Activated CD4-positive, alpha-beta memory T cell treated with anti-CD3 and anti-CD28 coated beads, Interleukin-2, amount 10 ng/mL, durations not matched to agents 7 days and 5 days (primary cell): ENCODE data around the gene AMT. TPM values are rescaled to one million over a fixed set of nuclear protein-coding genes. Genes with fewer than 3 reads are reported as not detected.

Source experiments
- CTCF ChIA-PET: fragments of 350-600 bp; sonication (Branson Sonifier 250); formaldehyde crosslinking; loops from one replicate; lab custom pipeline; 2021; ENCODE audit warnings: antibody characterized with exemption, inconsistent platforms; lab: Charles Lee
- POLR2A ChIA-PET: fragments of 350-600 bp; sonication (Branson Sonifier 250); formaldehyde crosslinking; loops from one replicate; lab custom pipeline; 2021; ENCODE audit warnings: antibody characterized with exemption; lab: Charles Lee
- DNase-seq: peaks from one replicate; pipeline ENCODE4 v3.0.0-alpha.2; 2020
- H3K27ac Mint-ChIP-seq: one replicate; pipeline ENCODE4 v1.8.0; 2021; ENCODE audit warnings: mild to moderate bottlenecking, mixed read lengths
- H3K27me3 Mint-ChIP-seq: one replicate; pipeline ENCODE4 v1.8.0; 2021; ENCODE audit warnings: mixed read lengths
- H3K36me3 Mint-ChIP-seq: one replicate; pipeline ENCODE4 v1.8.0; 2021; ENCODE audit warnings: low read depth, mixed read lengths
- H3K4me1 Mint-ChIP-seq: one replicate; pipeline ENCODE4 v1.8.0; 2021; ENCODE audit warnings: mixed read lengths
- H3K4me3 Mint-ChIP-seq: one replicate; pipeline ENCODE4 v1.8.0; 2021; ENCODE audit warnings: mild to moderate bottlenecking, mixed read lengths
- H3K9me3 Mint-ChIP-seq: one replicate; pipeline ENCODE4 v1.8.0; 2021; ENCODE audit warnings: mixed read lengths
- total RNA-seq, 2 experiments: library from RNA; stranded (reverse); gene quantifications; one replicate each; pipeline ENCODE4 v1.2.3, GENCODE V29; 2021

Gene AMT
- total RNA-seq, 2 experiments from 2014 or later = 3.5 to 5.2 TPM

DNA sequence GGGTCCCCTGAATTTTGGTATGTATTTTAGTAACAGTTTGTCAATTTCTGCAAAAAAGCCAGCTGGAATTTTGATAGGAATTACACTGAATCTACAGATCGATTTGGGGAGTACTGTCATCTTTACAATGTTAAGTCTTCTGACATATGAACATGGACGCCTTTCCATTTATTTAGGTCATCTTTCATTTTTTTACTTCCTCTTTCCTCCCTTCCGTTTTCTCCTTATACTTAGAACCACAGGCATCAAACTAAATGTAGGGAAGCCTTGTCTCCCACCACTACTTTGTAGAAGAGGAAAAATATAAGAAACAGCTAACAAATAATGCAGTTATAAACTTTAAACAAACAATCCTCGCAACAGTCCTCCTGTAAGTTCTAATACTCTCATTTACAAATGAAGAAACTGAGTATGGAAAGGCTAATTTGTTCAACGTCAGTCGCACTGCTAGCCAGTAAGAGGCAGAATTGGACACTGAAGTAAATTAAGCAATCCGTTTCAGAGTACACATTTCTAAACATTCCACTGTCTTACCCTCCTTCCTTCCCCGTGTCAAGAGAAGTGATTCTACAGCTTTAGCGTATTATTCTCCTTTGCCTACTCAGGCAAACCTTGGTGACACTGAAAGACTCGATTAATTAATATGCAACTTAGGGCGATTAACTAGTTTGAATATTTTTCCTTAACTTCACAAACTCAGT is 36.1 kb downstream of the AMT start:
- Mint-ChIP-seq H3K4me1 (peaks cover 29% of the 10 kb centered on the region), H3K27me3 (no peaks in the 10 kb centered on the region), H3K36me3 (peaks cover 29% of the 10 kb centered on the region), H3K9me3 (no peaks in the 10 kb centered on the region), H3K27ac (no peak overlapping the region), H3K4me3 (no peak overlapping the region)
- POLR2A ChIA-PET = no interaction called here
- DNase-seq = no peak
- CTCF ChIA-PET = interaction anchor here (1.2 kb wide), 1 partner anchor 64 kb away, joined by 4 read pairs; no protein-coding TSS in a partner anchor

DNA sequence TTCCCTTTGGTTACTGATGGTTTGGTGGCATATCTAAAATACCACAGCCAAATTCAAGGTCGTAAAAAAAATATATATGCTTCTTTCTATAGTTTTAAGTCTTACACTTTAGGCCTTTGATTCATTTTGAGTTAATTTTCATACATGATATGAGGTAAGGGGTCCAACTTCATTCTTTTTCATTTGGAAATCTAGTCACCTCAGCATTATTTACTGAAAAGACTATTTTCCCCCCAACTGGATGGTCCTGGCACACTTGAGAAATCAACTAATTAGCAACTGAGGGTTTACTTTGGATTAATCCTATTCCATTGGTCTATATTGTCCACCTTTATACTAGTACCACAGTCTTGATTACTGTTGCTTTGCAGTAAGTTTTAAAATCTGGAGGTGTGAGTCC is 36.7 kb downstream of the AMT start:
- peaks cover 29% of the 10 kb centered on the region for H3K36me3 Mint-ChIP-seq
- H3K9me3 Mint-ChIP-seq = no peaks in the 10 kb centered on the region
- no peak overlapping the region for H3K4me3 Mint-ChIP-seq
- DNase-seq = no peak
- ChIA-PET POLR2A (interaction anchor here (2.0 kb wide), 1 partner anchor 26 kb away, joined by 5 read pairs; the partner anchor contains the start of genes RHOA and TCTA), CTCF (interaction anchor here (1.2 kb wide), 1 partner anchor 65 kb away, joined by 4 read pairs; no protein-coding TSS in a partner anchor)
- H3K4me1 Mint-ChIP-seq = peaks cover 29% of the 10 kb centered on the region
- no peaks in the 10 kb centered on the region for H3K27me3 Mint-ChIP-seq
- no peak overlapping the region for H3K27ac Mint-ChIP-seq

DNA sequence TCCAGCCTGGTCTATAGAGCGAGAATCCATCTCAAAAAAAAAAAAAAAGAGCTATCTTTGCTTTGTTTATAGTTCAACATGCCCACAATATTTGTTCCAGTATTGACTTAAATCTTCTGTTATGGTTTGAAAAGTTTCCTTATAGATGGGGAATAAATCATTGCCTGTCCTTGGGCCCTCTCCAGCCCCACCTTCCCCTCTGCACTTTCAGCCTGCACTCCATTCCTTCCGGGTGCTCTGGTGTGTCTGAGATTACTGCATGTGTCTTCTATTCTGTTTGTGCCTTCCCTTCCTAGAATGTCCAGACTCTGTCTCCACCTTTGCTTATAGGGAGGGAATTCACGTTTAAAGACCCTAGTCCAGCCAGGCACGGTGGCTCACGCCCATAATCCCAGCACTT is 38.9 kb downstream of the AMT start:
- peaks cover 6% of the 10 kb centered on the region for H3K9me3 Mint-ChIP-seq
- CTCF ChIA-PET = interaction anchor here (2.1 kb wide), 1 partner anchor 43 kb away, joined by 4 read pairs; the partner anchor contains the start of gene USP4
- no peak for DNase-seq
- H3K27ac Mint-ChIP-seq = peak overlapping the region; percentile 42
- H3K27me3 Mint-ChIP-seq = no peaks in the 10 kb centered on the region
- POLR2A ChIA-PET = no interaction called here
- H3K4me3 Mint-ChIP-seq = no peak overlapping the region
- peaks cover 36% of the 10 kb centered on the region for H3K4me1 Mint-ChIP-seq
- peaks cover 38% of the 10 kb centered on the region for H3K36me3 Mint-ChIP-seq

DNA sequence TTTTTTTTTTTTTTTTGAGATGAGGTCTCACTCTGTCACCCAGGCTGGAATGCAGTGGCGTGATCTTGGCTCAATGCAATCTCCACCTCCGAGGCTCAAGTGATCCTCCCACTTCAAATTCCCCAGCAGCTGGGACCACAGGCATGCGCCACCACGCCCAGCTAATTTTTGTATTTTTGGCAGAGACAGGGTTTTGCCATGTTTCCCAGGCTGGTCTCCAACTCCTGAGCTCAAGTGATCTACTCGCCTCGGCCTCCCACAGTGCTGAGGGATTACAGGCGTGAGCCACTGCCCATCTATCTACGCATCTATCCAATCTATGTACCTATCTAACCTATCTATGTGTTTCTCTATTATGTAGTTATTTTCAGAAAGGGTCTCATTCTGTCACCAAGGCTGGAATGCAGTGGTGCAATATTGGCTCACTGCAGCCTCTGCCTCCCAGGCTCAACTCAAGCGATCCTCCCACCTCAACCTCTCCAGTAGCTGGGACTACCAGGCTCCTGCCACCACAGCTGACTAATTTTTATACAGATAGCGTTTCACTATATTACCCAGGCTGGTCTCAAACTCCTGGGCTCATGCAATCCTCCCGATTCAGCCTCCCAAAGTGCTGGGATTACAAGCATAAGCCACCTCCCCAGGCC is 43.9 kb downstream of the AMT start:
- peaks cover 9% of the 10 kb centered on the region for H3K9me3 Mint-ChIP-seq
- DNase-seq = no peak
- POLR2A ChIA-PET = interaction anchor here (1.1 to 1.7 kb wide), 3 partner anchors 11 to 38 kb away, joined by 3 read pairs; partner anchors contain the start of gene RHOA
- H3K4me1 Mint-ChIP-seq = peaks cover 31% of the 10 kb centered on the region
- no peak overlapping the region for H3K4me3 Mint-ChIP-seq
- no peaks in the 10 kb centered on the region for H3K27me3 Mint-ChIP-seq
- H3K36me3 Mint-ChIP-seq = peaks cover 50% of the 10 kb centered on the region
- peak overlapping the region; percentile 50 for H3K27ac Mint-ChIP-seq
- CTCF ChIA-PET = interaction anchor here (0.5 to 0.7 kb wide), 2 partner anchors 170 to 532 kb away, joined by 3 to 6 read pairs; no protein-coding TSS in a partner anchor

DNA sequence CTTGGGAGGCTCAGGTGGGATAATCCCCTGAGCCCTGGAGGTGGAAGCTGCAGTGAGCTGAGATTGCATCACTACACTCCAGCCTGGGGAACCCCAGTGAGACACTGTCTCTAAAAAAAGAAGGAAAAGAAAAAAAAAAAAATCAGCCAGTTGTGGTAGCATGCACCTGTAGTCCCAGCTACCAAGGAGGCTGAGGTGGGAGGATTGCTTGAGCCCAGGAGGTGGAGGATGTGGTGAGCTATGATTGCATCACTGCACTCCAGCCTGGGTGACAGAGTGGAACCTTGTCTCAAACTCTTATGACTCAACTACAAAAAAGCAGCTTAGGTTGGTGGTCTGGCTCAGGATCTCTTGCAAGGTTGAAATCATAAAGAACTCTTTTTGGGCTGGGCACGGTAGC is 44.8 kb downstream of the AMT start:
- Mint-ChIP-seq H3K4me1 (peaks cover 32% of the 10 kb centered on the region), H3K9me3 (peaks cover 9% of the 10 kb centered on the region), H3K27me3 (no peaks in the 10 kb centered on the region), H3K36me3 (peaks cover 58% of the 10 kb centered on the region), H3K27ac (peak overlapping the region; percentile 77), H3K4me3 (no peak overlapping the region)
- peak; percentile 68 for DNase-seq
- ChIA-PET POLR2A (interaction anchor here (1.1 to 1.7 kb wide), 3 partner anchors 12 to 39 kb away, joined by 3 read pairs; partner anchors contain the start of gene RHOA), CTCF (interaction anchor here (0.5 kb wide), 1 partner anchor 531 kb away, joined by 3 read pairs; no protein-coding TSS in a partner anchor)

DNA sequence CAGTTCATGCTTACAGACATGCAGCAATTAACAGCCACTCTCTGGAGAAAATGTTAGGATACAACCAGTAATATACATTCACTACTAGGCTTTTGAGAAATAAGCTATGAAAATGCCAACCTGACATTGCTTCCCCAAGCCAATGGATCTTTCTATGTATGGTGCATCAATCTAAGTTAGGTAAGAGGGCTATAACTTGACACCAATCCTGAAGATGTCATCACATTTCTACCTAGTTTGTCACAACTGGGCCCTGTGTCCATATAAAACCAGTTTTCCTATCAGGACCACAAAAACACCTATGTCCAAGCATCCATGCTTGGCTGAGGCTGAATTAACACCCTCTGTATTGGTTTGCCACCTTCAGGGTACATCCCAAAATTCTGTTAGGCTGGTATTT is 50.3 kb downstream of the AMT start:
- no peak for DNase-seq
- CTCF ChIA-PET = interaction anchor here (0.6 kb wide), 1 partner anchor 172 kb away, joined by 3 read pairs; no protein-coding TSS in a partner anchor

DNA sequence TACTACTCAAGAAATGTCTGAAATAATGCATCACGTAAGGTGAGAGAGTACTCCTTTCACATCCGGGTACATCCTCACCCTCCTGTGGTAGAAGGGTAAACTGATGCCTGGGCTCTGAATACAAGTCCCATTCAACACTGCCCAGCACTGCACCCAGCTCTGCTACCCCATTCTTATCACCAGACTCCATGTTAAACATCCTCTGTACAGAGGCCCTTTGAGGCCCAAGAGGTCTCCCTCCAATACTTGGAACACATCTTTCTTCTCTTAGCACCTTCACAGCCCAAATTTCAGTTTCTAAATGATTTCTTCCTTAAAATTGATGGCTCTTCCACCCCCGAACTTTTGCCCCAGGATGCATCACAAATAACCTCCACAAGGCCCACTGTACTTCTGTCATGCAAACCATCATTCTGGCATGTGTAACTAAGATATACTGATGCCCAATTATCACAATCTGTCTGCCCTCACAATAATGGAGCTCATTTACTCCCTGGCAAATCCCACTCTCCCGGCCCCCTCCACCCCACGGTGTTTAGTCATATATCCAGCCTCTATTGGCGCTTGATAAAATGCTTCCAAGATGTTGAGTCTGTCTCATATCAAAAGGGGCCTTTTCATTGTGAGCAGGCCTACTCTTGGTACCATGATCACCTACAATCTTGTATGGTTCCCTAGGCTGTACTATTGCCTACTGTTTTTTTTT is 51.5 kb downstream of the AMT start:
- ChIA-PET CTCF (interaction anchor here (0.6 kb wide), 1 partner anchor 760 kb away, joined by 3 read pairs; no protein-coding TSS in a partner anchor), POLR2A (interaction anchor here (0.9 kb wide), 2 partner anchors 31 to 41 kb away, joined by 3 read pairs; partner anchors contain the start of genes RHOA, TCTA and USP4)
- no peak for DNase-seq
- H3K36me3 Mint-ChIP-seq = peaks cover 76% of the 10 kb centered on the region
- H3K27me3 Mint-ChIP-seq = no peaks in the 10 kb centered on the region
- H3K9me3 Mint-ChIP-seq = no peaks in the 10 kb centered on the region
- no peak overlapping the region for H3K4me3 Mint-ChIP-seq
- H3K4me1 Mint-ChIP-seq = peaks cover 19% of the 10 kb centered on the region
- H3K27ac Mint-ChIP-seq = no peak overlapping the region

More for the DNA sequence above, 50.3 kb downstream of the AMT start:
- no peak overlapping the region for H3K4me3 Mint-ChIP-seq
- peaks cover 17% of the 10 kb centered on the region for H3K4me1 Mint-ChIP-seq
- peaks cover 68% of the 10 kb centered on the region for H3K36me3 Mint-ChIP-seq
- H3K27me3 Mint-ChIP-seq = no peaks in the 10 kb centered on the region
- no peak overlapping the region for H3K27ac Mint-ChIP-seq
- H3K9me3 Mint-ChIP-seq = no peaks in the 10 kb centered on the region
- POLR2A ChIA-PET = no interaction called here

Other genes with a start within 250 kb of the AMT start
- gene C3orf62, start 145.2 kb downstream of the AMT start, total RNA-seq = 1 to 10 TPM; 6.9 to 7.1 TPM
- 10 to 100 TPM; 77.8 to 85.0 TPM for gene USP4, start 82.4 kb downstream of the AMT start, total RNA-seq
- gene GPX1, start 64.1 kb downstream of the AMT start, total RNA-seq = 10 to 100 TPM; 71.5 to 76.8 TPM
- 100 to 1,000 TPM; 504 to 505 TPM for gene RHOA, start 10.5 kb downstream of the AMT start, total RNA-seq
- 10 to 100 TPM; 19.7 to 22.4 TPM for gene TCTA, start 10.1 kb downstream of the AMT start, total RNA-seq
- 10 to 100 TPM; 23.8 to 25.5 TPM for gene NICN1, start 6.9 kb upstream of the AMT start, total RNA-seq
- 10 to 100 TPM; 13.8 to 16.5 TPM for gene DAG1, start 47.8 kb upstream of the AMT start, total RNA-seq
- under 1 TPM; 0.03 to 0.05 TPM for gene BSN, start 132.0 kb upstream of the AMT start, total RNA-seq